Nucleus accumbens (tissue), 56 donors: ENCODE results near the gene TMEM52.

Source experiments
- DNase-seq, 56 donors: peaks; one replicate each; lab custom pipeline; 2025; lab: John Stamatoyannopoulos, UW

TMEM52 gene

DNA sequence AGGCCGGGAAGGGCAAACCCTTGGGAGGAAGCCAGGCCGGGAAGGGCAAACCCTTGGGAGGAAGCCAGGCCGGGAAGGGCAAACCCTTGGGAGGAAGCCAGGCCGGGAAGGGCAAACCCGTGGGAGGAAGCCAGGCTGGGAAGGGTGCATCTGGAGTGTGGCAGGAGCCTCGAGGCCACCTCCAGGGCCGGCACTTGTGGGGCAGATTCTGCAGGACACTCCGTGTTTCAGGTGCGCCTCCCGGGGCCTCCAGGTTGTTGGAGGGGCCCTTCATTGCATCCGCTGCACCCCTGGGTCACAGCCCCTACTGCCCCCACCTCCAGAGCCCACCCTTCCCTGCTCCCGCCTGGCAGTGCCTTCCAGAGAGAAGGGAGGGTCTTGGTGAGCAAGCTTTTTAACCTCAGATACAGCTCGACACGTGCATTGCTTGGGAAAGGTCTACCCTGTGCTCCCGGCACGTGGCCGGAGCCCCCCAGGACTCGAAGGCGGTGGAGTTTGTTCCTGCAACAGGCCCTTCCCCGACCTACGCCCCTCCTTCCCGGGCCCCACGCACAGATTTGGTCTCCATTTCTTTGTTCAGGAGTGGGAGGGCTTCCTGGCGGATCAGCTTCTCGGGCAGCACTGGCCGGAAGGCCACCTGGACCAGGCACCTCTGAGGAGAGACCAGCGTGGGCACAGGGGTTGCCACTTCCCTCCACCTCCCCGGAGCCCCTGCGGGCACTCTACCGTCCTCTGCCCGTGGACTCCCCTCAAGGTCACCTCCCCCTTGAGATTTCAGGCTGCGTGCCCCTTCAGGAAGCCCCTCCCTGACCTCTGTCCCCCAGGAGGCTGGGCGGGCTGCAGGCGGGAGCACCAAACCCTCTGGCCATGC lies 9.4 kb upstream of the TMEM52 start:
- DNase-seq: no peak

DNA sequence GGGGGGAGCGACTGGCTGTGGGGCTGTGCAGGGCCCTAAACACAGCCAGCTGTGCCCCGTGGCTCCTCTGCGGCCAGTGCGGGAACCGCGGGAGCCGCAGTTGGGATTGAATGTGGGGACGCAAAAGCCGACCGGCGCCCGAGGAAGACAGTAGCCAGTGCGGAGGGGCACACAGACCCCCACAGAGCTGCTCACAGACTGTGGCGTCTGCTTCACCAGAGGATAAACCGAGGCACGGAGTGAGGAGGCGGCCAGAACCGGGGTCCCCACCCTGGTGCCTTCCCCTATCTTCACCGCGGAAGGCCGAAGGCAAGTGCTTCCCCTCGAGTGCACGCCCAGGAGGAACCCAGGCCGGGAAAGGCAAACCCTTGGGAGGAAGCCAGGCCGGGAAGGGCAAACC lies 8.7 kb upstream of the TMEM52 start:
- no peak for DNase-seq

DNA sequence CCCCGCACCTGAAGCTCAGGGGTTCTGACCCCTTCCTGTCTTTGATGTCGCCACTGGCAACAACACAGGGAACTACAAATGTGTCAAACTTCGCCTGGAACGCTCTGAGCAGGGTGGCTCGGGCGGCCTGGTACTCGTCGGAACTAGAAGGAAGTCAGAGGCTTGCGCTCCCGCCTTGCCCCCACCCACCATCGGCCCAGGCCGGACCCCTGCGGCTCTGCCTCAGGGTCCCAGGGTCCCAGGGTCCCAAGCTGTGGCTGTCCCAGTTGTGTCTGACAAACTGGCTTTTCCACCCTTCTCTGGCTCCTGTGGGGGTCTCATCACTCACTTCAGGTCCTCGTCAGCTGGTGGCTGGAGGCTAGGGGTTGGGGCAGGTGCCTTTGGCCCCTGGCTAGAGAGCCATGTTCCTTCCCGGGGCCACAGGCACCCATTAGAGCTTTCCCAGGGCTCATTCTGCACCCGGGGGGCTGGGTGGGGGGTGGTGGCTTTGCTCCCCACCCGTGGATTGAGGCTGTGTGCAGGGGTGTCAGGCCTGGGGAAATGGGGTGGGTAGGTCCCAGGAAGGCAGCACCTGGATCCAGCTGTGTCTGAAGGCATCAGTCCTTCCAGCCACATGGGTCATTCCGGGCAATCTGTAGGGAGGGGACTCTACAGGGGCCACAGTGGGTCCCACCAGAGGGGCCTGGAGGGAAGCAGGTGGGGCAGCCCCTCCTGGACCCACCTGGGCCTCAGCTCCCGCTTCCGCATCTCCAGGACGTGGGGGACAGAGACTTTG lies 8.0 kb upstream of the TMEM52 start:
- no peak for DNase-seq

DNA sequence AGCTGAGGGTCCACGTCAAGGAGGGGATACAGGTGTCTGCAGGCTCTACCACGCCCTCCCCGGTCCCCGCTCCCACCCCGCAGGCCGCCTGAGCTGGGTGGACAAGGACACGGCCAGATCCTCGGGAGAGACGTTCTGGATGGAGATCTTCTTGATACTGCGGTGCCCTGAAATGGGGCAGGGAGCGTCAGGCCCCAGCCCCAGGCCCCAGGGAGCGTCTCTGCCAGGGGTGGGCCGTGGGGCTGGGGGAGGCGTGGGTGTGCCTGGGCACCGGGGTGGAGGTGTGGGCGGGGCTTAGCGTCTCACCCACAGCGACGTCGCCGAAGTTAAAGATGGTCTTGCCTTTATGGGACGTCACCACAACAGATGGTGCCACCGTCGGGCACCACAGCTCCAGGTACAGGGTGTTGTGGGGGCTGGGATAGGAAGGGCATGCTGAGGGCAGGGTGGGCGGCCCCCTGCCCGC lies 7.3 kb upstream of the TMEM52 start:
- DNase-seq: no peak

DNA sequence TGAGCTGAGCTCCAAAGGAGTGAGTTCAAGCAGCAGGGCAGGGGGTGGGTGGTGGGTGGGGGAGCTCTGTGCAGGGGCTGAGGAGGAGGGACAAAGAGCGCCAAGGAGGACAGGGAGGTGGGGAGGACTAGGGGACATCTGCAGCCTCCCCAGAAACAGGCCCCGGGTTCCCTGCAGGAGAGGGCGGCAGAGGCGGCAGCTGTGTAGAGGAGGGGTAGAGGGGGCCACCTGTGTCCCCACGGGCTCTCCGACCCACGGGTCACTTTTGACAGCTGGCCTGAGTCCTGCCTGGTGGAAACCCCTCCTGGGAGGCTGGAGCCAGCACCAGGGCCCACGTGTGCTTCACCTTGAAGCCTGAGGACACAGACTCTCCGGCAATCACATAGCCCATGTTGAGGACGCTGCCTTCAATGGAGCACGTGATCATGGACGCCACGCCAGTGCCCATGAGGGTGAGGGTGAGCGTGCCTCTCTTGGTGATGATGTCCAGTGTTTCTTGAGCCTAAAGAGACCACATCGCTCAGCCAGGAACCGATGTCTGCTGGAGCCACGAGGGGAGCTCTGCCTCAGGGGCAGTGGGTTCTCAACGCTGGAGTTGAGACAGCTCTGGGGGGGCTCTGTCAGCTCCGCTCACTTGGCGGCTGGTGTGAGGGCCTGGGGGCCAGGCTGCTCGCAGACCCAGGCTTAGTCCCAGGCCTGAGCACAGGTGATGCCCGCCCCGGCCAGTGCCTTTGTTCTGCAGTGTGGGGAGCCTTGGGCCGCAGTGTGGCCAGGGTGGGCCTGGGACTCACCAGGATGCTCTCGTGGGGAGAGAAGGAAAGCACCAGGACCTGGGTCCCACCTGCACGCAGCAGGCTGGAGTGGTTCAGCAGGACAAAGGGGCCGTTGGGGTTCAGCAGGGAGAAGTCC lies 6.6 kb upstream of the TMEM52 start:
- no peak for DNase-seq

DNA sequence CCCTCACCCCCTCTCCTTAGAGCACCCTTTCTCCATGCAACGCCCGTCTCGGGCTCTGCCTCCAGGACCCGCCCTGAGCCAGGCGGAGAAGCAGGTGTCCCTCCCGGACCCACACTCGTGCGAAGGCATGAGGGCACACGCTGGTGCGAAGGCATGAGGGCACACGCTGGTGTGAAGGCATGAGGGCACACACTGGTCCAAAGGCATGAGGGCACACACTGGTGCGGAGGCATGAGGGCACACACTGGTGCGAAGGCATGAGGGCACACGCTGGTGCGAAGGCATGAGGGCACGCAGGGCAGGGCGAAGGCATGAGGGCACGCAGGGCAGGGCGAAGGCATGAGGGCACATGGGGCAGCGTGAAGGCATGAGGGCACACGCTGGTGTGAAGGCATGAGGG lies 5.8 kb upstream of the TMEM52 start:
- DNase-seq: no peak

DNA sequence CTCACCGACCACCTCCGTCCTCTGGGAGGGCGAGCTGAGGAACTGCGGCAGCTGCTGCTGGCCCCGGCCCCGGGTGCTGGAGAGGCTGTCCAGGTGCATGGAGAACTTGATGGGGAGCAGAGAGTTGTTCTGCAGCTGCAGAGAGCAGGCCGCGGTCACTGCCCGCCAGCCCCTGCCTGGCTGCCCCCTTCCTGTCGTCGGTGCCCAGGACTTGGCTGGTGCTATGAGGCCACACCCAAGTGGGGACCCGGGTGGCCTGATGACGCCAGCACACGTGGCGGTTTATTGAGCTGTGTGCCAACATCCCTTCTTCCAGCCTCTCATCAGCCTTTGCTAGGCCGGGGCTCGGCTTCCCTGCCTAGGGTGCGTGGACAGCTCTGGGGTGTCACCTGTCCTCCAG lies 5.3 kb upstream of the TMEM52 start:
- DNase-seq: no peak

DNA sequence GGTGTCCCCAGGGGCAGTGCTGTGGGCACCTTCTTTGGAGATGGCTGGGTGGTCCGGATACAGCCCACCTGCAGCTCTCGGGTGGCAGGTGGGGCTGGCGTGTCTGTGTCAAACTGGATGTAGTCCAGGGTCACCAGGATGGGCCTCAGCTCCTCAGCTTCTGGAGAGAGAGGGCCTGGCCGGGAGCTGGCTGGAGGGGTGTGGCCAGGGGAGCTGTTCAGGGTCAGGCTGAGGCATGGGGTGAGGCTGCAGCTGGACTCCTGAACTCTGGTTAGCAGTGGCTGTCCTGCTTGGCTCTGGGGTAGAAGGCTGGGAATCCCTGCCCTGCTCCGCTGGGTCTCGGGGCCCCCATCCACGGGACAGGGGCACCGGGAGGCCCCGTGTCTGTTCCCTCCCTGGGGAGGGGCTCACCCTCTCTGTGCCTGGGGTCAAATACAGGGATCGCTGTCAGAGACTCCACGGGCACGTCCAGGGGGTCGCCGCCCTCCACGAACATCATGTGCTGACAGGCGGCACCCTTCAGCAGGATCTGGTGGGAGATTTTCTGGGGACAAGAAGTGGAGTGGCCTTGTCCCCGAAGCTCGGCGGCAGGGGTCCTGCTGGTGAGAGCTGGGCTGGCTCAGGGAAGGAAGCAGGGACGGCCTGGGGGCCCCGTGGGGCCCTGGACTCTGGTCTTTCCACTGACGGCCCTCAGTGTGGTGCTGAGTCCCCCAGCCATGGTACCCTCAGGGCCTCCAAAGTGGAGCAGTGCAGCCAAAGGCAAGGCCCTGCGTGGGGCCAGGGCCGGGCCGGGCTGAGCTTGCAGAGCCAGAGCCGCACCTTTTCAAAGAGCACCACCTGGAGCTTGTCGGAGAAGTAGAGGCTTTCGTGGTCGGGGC lies 4.1 kb upstream of the TMEM52 start:
- no peak for DNase-seq

DNA sequence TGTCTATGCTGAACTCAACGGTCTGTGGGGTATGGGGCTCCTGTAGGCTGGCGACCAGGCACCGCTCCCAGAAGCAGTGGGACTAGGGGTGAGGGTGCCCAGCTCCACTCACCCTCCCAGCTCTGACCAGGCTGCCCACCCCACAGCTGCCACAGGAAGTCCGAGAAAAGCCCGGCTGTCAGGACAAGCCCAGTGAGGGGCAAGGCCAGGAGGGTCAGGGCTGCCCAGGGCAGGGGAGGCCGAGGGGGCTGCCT lies 3.5 kb upstream of the TMEM52 start:
- DNase-seq: no peak

DNA sequence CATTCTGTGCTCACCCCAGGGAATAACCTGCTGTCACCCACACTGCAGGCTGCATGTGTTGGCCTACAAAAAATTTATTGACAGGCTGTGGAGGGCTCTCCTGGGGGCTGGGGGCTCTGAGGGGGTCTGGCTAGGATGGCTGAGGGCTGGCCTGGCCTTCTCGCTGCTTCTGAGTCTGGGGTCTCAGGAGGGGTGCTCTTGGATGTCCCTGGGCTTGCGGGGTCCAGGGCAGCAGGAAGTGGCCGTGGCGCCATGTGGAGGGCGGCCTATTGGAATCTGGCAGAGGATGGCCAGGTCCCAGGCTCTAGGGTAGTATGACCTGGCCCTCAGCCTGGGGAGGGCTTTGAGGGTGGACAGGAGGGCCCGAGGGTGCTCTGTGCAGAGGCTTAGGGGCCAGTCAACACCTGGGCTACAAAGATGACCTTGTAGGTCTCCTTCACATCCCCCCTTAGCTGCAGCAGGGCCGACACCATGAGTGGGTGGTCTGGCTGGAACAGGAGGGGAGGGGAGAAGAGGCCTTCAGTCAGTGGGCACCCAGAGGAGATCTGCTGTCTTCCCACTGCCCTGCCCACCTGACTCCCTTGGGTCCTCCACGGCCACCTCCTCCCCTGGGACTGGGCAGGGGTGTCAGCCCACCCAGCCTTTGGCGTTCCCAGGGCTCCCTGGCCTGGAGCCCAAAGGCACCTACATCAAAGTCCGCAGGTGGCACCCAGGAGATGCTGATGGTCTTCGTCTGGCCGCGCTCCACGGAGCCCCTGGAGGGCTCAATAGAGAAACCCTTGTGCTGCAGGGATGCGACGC lies 3.0 kb upstream of the TMEM52 start:
- no peak for DNase-seq

DNA sequence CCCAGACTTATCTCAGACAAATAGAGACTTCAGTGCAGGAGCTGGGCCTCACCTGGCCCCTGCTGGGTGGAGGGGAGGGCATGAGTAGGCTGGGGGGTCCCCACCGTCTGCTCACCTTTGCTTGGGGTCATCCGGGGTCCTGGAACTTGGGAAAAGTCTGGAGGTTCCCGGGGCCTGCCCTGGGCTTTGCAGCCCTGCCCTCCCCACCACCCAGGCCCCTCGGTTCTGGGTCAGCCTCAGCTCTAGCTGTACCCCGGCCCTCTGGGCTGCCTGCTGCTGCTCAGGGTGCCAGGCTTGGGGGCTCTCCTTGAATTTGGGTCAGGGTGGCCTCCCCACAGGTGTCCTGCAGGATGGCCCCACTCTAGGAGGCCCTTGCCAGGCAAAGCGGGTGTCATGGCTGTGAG lies 2.4 kb upstream of the TMEM52 start:
- DNase-seq: no peak

DNA sequence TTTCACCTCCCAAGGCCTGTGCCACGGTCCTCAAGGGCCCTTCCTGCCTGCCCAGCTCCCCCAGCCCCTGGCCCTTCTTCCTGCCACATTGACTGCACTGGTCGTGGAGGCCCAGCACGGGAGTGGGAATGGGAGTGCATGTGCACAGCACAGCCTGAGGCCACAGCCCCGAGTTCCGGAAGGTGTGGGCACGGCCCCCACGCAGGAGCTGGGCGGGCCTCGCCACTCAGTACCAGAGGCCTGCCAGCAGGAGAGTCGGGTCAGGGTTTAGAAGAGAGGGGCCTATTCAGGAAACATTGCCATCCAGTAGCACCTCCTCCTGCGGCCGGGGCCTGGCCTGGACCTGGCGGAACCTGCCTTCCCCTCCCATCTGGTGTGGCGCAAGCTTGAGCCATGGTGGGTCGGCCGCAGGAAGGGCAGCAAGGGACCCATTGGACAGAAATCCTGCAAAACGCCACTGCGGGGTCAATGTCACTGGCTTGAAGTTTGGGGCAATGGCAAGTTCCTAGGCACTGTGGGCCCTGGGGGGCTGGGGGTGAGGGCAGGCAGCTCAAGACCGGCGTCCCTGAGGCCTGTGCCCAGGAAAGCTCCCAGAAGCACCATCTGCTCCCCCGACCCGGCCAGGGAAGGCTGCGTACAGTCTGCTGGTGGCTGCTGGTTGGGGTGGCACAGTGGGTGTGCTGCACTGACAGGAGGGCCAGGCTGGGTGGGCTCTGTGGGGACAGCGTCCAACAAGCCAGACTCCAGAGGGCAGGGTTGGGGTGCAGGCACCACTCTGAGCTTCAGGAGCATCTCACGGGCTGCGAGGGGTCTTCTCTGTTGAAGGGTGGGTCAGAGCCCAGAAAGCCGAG lies 1.8 kb upstream of the TMEM52 start:
- no peak for DNase-seq

DNA sequence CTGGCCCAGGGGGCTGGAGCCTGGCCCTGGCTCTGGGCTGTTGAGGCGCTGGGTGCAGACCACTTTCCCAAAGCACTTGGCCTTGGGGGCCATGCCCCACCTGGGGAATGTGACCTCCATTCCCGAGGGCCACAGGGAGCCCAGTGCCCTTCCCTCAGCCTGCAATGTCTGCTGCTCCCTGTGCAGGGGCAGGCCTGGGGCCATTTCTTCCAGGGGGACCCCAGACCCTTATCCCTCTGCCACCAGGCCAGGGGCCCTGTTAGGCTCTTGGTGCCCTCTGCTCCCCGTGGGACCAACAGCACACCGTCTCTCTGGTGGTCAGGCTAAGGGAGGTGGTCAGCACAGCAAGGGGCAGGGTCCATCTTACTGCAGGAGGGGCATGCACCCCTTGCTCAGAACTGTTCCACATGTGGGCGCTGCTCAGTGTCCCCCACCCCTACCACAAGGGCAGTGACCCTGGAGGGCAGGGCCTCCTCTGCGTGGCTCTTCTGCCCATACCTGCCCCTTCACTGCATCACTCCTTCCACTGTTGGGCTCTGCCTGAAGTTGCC lies 1.1 kb upstream of the TMEM52 start:
- no peak for DNase-seq

DNA sequence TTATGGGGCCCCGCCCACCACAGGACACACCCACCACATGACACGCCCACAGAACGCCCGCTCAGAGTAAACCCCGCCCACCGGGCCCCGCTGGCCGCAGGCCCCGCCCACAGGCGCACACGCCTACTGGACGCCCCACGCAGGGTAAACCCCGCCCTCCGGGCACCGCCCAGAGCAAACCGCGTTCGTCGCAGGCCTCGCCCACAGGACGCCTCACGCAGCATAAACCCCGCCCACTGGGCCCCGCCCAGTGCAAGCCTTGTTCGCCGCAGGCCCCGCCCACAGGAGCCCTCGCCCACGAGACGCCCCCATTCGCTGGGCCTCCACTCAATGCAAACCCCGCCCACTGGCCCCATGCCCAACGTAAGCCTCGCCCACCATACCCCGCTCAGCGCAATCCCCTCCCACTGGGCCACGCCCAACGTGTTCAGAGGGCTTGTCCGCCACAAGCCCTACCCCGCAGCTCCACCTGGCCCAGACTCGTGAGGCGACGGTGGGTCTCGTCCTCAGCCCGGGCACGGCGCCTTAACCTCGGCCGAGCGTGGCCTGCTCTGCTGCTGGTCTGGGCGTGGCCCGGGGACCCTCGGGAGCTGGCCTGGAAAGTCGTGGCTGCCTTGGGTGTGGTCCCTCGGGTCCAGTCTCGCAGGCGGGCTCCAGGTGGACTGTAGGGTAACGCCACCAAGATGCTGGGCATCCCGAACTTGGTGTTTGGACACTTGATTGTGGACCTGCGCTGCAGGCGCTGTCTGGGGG lies 401 bp upstream of the TMEM52 start:
- peak; percentile 24 to 97 (median 85) for DNase-seq

DNA sequence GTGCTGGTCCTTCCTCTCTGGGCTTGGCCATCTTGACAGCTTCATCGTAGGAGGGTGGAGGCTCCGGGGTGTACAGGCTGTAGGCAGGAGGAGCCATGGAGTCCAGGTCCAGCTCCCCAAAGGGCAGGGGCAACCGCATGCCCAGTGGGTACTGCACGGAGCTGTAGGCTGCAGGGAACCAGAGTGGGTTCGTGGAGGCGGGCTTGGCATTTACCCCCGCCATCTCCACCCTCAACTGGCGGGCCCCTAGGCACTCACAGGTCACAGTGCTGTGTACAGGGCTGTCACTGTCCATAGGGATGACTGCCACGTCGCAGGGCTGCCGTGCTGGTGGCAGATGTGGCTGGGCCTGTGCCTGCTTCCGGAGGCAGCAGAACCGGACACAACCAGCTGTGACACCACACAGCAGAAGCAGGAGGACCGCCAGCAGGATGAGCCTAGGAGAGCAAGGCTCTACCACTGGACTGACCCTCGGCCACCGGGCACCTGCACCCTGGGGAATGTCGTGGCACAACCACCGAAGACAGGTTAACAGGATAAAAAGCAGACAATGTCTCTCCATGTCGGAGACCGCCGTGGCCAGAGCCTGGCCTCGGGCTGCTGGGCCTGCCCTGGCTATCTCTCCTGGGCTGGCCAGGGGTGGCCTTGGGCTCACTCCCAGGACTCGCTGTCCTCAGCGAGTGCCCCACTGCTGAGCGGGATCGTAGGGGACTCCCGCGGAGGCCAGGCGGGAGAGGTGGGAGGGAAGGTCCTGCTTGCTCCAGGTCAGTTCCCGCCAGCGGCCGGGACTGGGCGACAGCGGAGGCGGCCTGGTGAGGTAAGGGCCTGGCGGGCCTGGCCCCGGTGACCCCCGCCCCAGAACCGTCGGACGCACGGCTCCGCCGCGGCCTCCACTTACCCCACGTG lies 831 bp downstream of the TMEM52 start:
- no peak for DNase-seq

DNA sequence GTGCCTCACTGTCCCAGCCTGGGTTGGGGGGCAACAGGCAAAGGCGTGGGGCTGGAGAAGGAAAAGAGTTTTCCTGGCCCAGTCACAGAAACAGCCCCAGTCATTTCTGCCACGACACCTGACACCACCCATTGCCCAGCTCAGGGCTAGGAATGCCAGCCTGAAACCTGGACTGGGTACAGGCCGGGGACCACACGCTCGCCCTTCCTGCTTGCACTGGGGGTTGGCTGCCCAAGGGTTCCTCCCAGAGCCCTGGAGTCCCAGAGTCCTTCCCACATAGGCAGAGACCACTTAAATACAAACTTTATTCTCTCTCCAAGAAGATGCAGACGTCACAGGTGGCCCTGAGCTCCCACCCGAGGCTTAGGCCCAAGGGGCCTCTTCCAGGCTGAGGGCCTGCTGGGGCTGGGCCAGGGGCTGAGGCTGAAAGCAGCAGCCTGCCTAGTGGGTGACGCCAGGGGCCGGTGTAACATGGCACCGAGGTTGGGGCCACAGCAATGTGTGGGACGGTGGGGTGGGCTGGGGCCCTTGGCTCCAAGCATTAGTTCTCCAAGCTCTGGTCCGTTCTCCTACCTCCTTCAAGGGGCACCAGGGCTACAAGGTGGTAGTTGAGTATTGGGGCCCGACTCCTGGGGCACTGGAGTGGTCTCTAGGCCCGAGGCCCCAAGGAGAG lies 1.6 kb downstream of the TMEM52 start:
- no peak for DNase-seq
